Measurements from ENCODE around the gene RRP8. TPM values are rescaled to one million over a fixed set of nuclear protein-coding genes. Genes with fewer than 3 reads are reported as not detected.
A peak's percentile ranks its signal among the peaks of the same experiment; 100 is the strongest.

The RRP8 gene
- total and polyA plus RNA-seq, 9 of the 15 experiments (the other 6 are each of a cell fraction or from before 2014, with no cell fraction given), result 5.7 to 47.3 (median 32.6) TPM

DNA sequence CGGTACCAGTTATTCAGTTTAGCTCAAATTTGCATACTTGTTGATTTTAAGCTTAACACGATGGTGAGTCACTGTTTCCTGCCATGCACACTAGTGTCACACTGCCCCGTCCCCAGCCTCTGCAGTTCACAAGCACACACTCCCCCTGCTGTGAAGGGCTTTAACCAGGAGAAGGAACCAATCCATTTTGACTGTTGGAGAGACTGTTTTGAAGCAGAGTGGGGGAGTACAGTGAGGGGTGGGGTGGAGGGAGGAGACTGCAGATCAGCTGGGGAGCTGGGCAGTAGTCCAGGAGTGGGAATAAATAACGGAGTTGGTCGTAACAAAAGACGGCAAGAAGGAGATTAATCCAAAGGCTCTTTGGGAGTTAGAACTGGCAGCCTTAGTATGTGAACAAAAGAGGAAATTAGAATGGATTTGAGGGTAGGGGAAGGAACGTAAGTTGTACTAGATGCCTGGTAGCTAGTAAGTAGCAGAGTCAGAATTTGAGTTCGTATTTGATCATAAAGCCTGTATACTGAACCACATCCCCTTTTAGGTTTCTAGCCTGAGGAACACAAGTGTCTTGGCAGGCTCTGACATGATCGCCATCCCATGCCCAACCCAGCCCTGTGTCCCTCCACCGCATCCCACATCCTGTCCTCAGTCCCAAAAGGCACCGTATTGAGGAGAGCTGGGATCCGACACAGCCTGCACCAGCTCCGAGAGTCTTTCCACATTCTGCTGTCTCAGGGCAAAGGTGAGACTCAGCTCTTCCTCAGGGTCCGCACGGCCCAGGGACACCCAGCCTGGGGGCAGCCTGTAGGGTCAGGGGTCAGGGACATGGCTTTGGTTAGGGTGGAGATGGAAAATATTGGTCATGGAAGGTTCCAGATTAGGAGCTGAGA, 14.9 kb upstream of the RRP8 start (continued):
- TF ChIP-seq, protein P1, sequence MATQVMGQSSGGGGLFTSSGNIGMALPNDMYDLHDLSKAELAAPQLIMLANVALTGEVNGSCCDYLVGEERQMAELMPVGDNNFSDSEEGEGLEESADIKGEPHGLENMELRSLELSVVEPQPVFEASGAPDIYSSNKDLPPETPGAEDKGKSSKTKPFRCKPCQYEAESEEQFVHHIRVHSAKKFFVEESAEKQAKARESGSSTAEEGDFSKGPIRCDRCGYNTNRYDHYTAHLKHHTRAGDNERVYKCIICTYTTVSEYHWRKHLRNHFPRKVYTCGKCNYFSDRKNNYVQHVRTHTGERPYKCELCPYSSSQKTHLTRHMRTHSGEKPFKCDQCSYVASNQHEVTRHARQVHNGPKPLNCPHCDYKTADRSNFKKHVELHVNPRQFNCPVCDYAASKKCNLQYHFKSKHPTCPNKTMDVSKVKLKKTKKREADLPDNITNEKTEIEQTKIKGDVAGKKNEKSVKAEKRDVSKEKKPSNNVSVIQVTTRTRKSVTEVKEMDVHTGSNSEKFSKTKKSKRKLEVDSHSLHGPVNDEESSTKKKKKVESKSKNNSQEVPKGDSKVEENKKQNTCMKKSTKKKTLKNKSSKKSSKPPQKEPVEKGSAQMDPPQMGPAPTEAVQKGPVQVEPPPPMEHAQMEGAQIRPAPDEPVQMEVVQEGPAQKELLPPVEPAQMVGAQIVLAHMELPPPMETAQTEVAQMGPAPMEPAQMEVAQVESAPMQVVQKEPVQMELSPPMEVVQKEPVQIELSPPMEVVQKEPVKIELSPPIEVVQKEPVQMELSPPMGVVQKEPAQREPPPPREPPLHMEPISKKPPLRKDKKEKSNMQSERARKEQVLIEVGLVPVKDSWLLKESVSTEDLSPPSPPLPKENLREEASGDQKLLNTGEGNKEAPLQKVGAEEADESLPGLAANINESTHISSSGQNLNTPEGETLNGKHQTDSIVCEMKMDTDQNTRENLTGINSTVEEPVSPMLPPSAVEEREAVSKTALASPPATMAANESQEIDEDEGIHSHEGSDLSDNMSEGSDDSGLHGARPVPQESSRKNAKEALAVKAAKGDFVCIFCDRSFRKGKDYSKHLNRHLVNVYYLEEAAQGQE (IDR thresholded peaks at IDR 0.05; ENCODE audit: borderline replicate concordance), result peak; percentile 51
- TF ChIP-seq, protein P1 (CRISPR knock-in tag; IDR thresholded peaks at IDR 0.05; ENCODE audit: low read depth), result no peak
- TF ChIP-seq NR2C2 (CRISPR knock-in tag; IDR thresholded peaks at IDR 0.05) (no peak), NR2C2 (tag; IDR thresholded peaks at IDR 0.05) (peak; percentile 82), ZNF197 (CRISPR knock-in tag; IDR thresholded peaks at IDR 0.05; ENCODE audit: low read depth) (no peak), EHMT2 (IDR thresholded peaks at IDR 0.05) (peak; percentile 28; the same call in 1 of the 2 replicates), EP300 (IDR thresholded peaks at IDR 0.05; ENCODE audit: low read length) (peak; percentile 42; the same call in 1 of the 2 replicates), FOXK2 (conservative IDR thresholded peaks at IDR 0.05 in 1 of 2, IDR thresholded peaks at IDR 0.05 in 1 of 2; ENCODE audit: low read depth in 2 of 2) (peak; percentile 71 to 81), DPF2 (IDR thresholded peaks at IDR 0.05) (peak; percentile 72), MAFK (IDR thresholded peaks at IDR 0.05; ENCODE audit: low read length) (peak; percentile 26; the same call in 1 of the 2 replicates)
- TF ChIP-seq, protein P2, sequence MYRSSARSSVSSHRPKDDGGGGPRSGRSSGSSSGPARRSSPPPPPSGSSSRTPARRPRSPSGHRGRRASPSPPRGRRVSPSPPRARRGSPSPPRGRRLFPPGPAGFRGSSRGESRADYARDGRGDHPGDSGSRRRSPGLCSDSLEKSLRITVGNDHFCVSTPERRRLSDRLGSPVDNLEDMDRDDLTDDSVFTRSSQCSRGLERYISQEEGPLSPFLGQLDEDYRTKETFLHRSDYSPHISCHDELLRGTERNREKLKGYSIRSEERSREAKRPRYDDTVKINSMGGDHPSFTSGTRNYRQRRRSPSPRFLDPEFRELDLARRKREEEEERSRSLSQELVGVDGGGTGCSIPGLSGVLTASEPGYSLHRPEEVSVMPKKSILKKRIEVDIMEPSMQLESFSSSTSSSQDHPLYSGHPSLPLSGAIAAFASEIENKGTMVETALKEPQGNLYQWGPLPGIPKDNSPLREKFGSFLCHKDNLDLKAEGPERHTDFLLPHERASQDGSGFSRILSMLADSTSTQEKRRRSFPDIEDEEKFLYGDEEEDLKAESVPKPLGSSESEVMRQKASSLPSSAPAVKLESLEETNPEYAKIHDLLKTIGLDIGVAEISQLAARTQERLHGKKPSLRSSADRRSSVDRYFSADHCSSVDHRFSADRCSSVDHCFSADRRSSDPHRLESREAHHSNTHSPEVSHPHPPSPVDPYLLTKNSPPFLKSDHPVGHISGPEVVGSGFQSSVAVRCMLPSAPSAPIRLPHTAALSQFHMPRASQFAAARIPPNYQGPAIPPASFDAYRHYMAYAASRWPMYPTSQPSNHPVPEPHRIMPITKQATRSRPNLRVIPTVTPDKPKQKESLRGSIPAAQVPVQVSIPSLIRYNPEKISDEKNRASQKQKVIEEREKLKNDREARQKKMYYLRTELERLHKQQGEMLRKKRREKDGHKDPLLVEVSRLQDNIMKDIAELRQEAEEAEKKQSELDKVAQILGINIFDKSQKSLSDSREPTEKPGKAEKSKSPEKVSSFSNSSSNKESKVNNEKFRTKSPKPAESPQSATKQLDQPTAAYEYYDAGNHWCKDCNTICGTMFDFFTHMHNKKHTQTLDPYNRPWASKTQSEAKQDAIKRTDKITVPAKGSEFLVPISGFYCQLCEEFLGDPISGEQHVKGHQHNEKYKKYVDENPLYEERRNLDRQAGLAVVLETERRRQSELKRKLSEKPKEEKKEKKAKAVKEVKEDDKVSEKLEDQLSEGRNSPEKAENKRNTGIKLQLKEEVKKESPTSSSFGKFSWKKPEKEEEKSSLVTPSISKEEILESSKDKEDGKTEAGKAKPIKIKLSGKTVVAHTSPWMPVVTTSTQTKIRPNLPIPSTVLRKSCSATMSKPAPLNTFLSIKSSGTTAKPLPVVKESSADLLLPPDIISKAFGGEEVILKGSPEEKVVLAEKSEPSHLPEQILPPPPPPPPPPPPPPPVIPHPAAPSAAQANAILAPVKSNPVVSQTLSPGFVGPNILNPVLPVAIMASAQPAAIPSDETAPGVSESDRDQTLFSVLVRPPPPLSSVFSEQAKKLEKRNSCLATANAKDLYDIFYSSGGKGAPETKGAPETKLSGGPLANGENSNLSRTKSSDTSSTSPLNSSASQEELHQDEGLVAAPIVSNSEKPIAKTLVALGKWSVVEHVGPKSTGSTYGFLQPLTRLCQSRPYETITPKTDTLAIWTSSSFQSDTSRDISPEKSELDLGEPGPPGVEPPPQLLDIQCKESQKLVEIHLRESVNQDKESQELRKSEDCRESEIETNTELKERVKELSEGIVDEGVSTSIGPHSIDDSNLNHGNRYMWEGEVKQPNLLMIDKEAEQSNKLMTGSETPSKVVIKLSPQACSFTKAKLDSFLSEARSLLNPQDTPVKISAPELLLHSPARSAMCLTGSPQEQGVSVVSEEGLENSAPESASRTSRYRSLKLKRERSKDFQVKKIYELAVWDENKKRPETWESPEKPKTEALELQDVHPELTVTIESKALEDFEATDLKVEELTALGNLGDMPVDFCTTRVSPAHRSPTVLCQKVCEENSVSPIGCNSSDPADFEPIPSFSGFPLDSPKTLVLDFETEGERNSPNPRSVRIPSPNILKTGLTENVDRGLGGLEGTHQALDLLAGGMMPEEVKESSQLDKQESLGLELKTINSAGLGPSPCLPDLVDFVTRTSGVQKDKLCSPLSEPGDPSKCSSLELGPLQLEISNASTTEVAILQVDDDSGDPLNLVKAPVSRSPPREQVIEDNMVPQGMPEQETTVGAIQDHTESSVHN (IDR thresholded peaks at IDR 0.05; ENCODE audit: borderline replicate concordance in 1 of 2, low read depth in 1 of 2), result peak in 1 of 2 experiments; percentile 83; a peak in 2 of 4 replicates

Data from K562 (cell line).